ENCODE data around the gene DOCK1.

Gene DOCK1

DNA sequence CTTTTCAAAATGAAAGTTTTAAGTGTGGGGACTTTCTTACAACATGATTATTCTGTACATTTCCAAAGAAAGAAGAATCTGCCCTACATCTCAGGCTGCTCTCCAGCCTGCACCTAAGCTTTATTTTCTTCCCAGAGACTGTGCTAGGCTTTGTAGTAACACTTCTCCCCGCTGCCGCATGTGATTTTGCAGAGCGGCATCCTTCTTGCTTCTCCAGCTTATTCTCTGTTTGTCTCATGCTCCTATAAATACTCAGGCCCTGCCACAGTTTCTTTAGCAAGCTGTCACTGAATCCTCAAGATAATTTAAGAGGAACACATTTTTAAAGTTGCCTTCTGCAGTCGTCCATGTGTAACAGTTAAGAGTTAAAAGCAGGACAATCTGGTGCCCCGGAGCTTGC, 237.6 kb downstream of the DOCK1 start:
- no peak for DNase-seq

DNA sequence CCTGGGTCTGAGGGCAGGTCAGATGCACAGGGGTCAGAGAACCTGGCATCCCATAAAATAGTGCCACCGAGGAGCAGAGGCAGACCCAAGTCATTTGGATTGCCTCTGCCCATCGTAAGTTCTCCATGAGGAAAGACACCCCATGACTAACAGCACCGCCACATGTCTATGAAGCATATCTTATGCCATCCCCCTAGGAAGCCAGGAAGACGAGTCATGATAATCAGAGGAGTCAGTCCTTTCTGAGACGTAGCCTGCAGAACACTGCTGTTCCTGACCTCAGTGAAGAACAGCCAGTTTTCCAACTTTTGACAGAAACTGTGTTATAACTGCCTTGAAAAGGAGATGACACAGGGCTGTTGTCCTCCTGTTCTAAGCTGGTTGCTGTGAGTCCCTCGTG, 239.9 kb downstream of the DOCK1 start:
- no peak for DNase-seq

DNA sequence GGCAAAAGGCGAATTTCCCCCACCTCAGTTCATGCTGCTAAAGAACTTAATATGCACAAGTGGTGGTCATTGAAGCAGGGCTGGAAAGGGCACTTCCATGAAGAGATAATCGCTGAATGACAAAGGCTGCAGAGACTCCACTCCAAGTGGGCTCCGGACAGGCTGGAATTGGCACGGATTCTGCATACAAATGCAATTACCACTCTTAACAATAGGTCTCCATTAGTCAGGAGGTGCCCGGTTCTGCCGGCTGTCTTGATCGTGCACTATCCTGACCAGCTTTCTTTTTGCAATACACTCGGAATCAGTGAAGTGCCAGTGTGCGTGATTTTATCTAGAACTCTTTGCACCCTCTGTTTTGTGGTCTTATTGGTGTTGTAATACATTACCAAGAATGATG, 241.4 kb downstream of the DOCK1 start:
- DNase-seq = no peak

DNA sequence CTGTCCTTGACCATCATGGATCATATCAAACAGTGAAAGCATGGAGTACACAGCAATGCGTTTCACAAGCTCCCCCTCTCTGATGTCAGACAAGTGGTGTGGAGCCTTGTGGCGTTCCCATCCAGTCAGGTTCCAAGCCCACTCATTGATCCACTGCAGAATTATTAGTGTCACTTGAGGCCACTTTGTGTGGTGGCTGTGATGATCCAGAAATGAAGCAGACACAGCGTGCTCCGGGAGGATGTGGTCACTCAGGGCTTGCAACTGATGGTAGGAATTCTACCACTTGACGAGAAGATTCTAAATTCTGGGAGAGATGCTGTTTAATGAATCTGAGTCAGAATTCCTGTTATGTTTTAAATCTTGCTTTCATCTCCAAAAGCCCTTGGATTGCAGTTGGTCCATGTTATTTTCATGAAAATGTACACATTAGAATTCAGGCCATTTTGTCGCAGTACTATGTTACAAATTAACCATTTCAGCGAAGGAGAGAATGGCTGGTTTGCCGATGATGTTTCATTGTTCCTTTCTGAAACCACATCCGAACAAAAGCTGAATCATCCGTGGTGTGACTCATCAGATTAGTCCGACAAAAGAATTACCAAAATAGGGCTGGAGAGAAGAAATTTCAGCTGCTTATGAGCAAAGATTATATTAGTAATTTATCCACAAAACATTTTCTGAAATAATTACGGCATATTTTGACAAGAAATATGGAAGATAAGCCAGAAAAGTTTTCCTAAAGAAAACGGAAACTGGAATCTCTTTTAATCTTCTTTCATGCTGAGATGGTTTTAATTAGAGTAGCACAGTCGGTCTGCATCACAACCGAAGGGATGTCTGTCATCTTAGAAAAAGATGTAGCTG, 243.1 kb downstream of the DOCK1 start:
- no peak for DNase-seq

GRCh38 chr10:127148933-127149220, 243.6 kb downstream of the DOCK1 start:
- DNase-seq = no peak

GRCh38 chr10:127149501-127150081, 244.4 kb downstream of the DOCK1 start:
- no peak for DNase-seq

DNA sequence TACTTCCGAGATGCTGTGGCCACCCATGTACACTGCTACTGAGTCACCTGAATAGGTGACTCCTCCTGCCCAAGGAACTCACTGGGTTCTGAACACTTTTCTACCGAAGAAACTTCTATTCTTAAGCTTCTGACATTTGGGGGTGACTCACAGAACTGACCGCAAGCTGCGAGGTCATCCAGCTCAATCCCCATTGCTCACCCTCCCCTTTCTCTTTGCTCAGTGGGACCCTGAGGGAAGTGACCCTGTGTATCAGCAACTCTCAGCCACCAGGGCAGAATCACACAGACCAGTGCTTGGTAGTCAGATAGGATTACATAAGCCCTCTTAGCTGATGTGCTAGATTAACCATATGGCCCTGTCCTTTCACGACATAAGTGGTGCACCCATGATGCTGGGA, 244.9 kb downstream of the DOCK1 start:
- DNase-seq = no peak

- DNase-seq = no peak
These were observed 246.3 kb downstream of the DOCK1 start for GRCh38 chr10:127151541-127151940.

DNA sequence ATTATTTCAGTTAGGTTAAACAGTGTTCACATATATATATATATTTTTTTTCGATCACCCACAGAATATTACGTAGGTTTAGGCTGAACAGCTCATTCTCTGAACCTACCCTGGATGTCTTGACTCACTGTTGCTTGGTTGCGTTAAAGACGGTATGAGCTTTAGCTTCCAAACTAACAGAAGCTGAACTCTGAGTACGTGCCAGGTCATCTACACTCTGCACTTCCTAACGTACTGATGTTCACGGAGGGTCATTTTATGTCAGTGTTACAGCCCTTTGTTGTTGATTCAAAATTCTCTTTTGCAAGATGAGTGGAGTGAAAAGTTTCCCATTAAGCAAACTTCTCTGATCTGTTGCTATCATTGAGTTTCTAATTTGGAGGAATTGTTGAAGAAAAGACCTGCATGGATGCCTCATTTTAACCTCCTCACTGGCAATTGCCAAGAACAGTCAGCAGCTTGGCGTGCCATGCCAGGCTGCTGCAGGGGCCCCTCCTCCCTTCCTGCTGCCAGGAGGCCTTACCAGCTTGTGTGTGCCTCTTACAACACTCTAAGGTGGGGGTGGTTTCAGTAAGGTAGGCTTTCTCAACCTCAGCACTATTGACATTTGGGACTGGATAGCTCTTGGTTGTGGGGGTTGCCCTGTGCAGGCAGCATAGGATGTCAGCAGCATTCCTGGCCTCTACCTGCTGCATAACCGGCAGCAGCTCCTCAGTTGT, 246.9 kb downstream of the DOCK1 start:
- DNase-seq = no peak

GRCh38 chr10:127153181-127153580, 248.0 kb downstream of the DOCK1 start:
- DNase-seq = no peak

GRCh38 chr10:127154831-127155620, 249.8 kb downstream of the DOCK1 start:
- DNase-seq = no peak

DNA sequence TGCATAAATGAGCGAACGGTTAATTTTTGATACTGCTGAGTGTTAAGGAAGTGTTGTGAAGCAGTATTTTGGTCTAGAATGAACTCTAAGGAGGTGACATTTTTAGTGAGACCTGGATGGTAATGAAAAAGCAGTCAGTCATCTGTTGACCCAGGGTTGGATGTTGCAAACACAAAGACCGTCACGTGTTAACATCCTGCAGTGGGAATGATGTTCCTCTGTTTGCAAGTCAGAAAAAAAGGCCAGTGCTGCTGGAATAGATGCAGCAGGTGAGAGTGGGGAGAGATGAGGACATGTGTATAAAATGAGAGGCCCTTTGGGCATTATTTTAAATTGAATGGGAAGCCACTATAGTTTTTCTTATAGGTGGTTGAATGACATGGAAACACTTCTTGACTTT, 251.9 kb downstream of the DOCK1 start:
- no peak for DNase-seq

DNA sequence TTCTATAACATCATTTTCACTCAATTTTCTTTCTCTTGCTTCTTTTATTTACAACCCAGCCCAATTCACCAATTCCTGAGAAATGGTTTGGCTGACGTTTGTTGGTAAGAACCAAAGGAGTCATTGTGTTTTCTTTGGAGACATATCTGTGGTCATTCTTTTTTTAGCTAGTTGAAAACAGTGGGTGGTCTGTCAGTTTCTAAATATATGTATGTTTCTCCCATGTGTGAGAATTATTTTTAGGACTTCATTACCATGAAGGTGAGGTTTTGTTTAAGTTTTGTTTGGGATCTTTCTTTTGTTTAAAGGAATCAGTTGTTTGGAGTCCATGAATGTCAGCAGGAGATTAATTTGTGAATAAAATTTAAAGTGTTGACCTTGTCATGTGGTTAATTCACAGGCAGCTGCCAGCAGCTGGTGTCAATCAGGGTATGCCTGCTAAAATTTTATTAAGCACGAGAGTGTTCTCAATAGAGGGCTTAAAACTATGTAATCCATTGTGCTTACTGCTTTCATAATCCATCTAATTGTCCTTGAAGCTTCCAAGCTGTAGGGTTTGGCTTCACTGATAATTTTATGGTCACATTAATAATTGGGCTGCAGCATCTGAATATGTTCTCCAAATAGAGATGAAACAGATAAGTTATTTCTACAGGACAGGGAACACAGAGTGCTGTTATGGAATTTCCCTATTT, 252.4 kb downstream of the DOCK1 start:
- DNase-seq = peak; percentile 9

- no peak for DNase-seq
These were observed 253.4 kb downstream of the DOCK1 start for GRCh38 chr10:127158662-127159061.

- no peak for DNase-seq
These were observed 254.5 kb downstream of the DOCK1 start for GRCh38 chr10:127159648-127160245.

DNA sequence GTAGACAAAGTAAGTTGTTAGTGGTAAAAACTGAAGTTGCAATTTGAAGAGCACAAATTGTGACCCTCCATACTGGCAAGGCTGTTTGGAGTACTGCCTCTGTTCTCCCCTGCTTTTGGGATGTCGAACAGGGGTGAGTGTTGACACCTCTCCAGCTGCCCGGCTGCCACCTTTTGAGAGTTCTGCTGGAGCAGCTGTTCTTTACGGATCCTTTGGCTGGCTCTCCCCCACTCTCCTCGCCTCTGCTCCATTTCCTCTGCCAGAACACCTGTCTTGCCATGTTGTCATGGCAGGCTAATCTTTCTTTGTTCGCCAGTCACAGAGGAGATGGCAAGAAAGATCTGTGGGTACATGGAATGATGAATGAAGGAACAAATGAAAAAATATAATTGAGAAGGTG, 256.3 kb downstream of the DOCK1 start:
- no peak for DNase-seq

DNA sequence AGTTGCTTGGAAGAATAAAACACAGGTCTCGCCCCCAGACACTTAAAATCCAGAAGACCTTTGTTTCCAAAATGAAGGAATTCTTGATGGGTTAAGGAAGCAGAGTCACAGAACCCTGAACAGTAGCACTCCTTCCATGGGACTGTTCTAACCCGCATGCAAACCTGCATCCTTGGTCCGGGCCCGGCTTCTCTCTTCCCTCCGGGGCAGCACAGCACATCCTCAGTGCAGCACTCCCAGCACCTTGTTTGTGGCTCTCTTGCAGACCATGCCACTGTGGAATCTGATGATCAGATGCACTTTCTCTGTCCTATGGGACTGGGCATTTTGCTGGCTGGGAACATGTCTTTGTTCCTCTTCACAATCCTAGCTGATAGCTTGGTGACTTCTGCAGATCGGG, 257.6 kb downstream of the DOCK1 start:
- no peak for DNase-seq

- DNase-seq = no peak
These were observed 263.0 kb downstream of the DOCK1 start for GRCh38 chr10:127168261-127168660.

DNA sequence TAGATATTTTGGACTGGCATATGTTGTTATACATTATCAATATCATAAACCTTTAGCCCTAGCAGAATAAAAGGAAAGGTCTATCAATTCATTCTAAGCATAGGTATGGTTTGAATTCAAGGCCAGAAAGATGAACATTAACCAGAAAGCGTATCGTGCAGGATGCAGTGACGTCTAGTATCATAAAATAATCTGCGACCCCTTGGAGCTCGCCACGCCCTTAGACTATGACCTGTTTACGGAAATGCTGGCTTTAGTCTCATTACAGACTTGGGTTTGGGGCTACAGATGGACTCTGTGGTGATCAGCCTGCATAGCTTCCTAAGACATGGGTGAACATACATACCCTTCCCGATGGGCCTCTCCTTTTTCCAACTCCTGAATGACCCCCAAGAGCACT, 269.6 kb downstream of the DOCK1 start:
- no peak for DNase-seq

- no peak for DNase-seq
These were observed 270.3 kb downstream of the DOCK1 start for GRCh38 chr10:127175357-127176110.

DNA sequence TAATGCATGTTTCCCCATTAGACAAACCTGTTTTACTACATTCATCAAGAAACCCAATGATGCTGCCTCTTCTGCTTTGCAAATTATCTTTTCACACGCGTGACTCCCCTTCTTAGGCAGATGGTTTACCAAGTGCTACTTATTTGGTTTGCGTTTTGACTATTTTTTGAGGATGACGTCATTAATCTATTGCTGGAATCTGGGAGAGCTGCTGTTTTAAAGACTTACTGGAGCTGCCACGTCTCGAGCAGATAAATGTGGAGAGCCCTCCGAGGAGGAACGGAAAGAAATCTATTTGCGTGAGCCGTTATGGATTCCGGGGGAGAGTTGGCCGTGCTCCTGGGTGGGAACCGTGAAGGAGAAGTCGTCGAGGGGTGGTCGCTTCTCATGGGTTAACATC, 271.4 kb downstream of the DOCK1 start:
- DNase-seq = no peak

All from right kidney (tissue), 1 donor.